ENCODE results near the gene NUP160. TPM values are rescaled to one million over a fixed set of nuclear protein-coding genes. Genes with fewer than 3 reads are reported as not detected.
"Not testable (repeated sequence)": the region's sequence is repeated elsewhere in the genome, so short reads cannot be mapped to it uniquely, and the experiment has no call there.

The NUP160 gene
- total RNA-seq, 4 donors from 2014 or later: 26.3 to 39.8 (median 28.6) TPM

GRCh38 chr11:47773882-47774281 lies 74.3 kb downstream of the NUP160 start:
- TF ChIP-seq POLR2A (IDR thresholded peaks at IDR 0.05): no peak
- TF ChIP-seq CTCF (IDR thresholded peaks at IDR 0.05): no peak
- TF ChIP-seq EP300 (IDR thresholded peaks at IDR 0.05): no peak
- no peaks in the 10 kb centered on the region for H3K27me3 ChIP-seq
- DNase-seq (ENCODE audit: low spot score in 2 of 2): no peak
- peaks cover 0 to 2% (median 0%) of the 10 kb centered on the region in 4 donors for H3K4me1 ChIP-seq
- peaks cover 0 to 41% (median 0%) of the 10 kb centered on the region in 3 donors for H3K36me3 ChIP-seq
- WGBS, 2 donors: 94 to 96% methylated on average over 3 of the region's 3 CpGs
- H3K27ac ChIP-seq: no peak overlapping the region
- no peaks in the 10 kb centered on the region for H3K9me3 ChIP-seq
- H3K4me3 ChIP-seq: no peak overlapping the region

- H3K27me3 ChIP-seq; H3K36me3 ChIP-seq; DNase-seq (ENCODE audit: low spot score in 2 of 2); H3K9me3 ChIP-seq; H3K4me3 ChIP-seq: not testable (repeated sequence)
- 79 to 81% methylated on average over 14 of the region's 14 CpGs for WGBS, 2 donors
- Histone ChIP-seq H3K4me1 (peaks cover 0 to 24% (median 9%) of the 10 kb centered on the region in 4 donors), H3K27ac (peak overlapping the region in 1 of 4 donors; percentile 98)
These were observed 78.6 kb downstream of the NUP160 start for GRCh38 chr11:47769556-47769955.

- DNase-seq (ENCODE audit: low spot score in 2 of 2): peak; percentile 43 to 70
- peak; percentile 66 to 96 for TF ChIP-seq EP300 (IDR thresholded peaks at IDR 0.05)
- TF ChIP-seq POLR2A (IDR thresholded peaks at IDR 0.05): peak; percentile 75
- no peak for TF ChIP-seq CTCF (IDR thresholded peaks at IDR 0.05)
- Histone ChIP-seq H3K4me3 (peak overlapping the region; percentile 54 to 95 (median 69)), H3K27ac (peak overlapping the region; percentile 96 to 100 (median 99)), H3K27me3 (no peaks in the 10 kb centered on the region), H3K4me1 (peaks cover 0 to 30% (median 9%) of the 10 kb centered on the region in 4 donors), H3K9me3 (no peaks in the 10 kb centered on the region), H3K36me3 (peaks cover 0 to 12% (median under 1%) of the 10 kb centered on the region in 3 donors)
- 1 to 3% methylated on average over 12 of the region's 12 CpGs for WGBS, 2 donors
These were observed 80.0 kb downstream of the NUP160 start for GRCh38 chr11:47768101-47768612.

DNA sequence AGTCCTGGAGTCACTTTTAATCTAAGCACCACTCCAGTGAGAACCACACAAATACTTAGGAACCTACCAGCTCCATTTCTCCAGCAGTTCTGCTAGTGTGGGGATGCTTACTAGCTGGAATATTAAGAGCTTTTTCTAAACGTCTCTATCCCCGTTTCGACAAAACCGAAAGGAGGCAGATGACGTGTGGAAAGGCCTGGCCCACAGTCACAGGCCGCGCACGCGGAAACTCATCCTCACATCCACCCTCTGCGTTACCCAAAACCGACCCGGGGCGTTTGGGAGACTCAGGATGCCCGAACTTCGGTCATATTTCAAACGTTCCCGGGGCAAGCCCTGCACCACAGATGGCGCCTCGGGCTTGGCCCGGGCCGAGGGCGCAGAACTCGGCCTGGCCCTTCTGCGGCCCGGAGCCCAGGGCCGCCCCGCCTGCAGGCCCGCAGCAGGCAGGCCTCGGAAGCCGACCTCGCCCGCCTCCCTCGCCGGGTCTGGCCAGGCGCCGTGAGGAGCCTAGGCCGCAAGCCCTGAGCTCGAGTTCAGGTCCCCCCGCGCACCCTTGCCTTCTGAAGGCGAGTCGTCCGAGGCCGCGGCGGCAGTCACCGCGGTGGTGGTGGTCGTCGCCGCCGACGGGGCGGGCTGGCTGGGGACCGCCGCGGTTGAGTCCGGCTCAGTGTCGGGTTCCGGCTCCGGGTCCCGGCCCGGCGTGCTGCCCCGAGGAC lies 81.5 kb downstream of the NUP160 start:
- 0 to 1% methylated on average over 24 to 44 of the region's 65 CpGs for WGBS, 2 donors
- TF ChIP-seq POLR2A (IDR thresholded peaks at IDR 0.05) (peak in 1 of 2 donors; percentile 22), EP300 (IDR thresholded peaks at IDR 0.05) (peak in 1 of 2 donors; percentile 57), CTCF (IDR thresholded peaks at IDR 0.05) (no peak)
- peak overlapping the region; percentile 96 to 100 (median 99) for H3K27ac ChIP-seq
- peak; percentile 63 to 71 for DNase-seq (ENCODE audit: low spot score in 2 of 2)
- peaks cover 0 to 27% (median 4%) of the 10 kb centered on the region in 3 donors for H3K36me3 ChIP-seq
- H3K27me3 ChIP-seq: no peaks in the 10 kb centered on the region
- H3K9me3 ChIP-seq: no peaks in the 10 kb centered on the region
- H3K4me1 ChIP-seq: peaks cover 0 to 30% (median 9%) of the 10 kb centered on the region in 4 donors
- H3K4me3 ChIP-seq: peak overlapping the region; percentile 72 to 97 (median 92)

DNA sequence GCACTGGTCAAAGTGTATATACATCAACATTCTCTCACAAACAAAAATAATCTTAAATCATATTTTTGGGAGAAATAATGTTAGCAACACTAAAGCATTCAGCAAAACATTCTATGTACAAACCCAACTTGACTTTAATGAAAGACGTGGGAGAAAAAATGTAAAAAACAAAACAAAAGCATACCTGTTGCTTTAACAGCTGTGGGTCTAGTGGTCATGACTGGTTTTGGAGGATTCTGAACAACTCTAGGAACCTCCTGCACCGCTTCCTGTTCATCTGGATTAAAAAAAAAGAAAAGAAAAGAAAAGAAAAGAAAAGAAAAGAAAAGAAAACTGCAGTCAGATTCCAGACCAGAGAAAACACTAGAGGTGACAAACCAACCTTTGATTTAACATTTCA lies 83.1 kb downstream of the NUP160 start:
- no peak overlapping the region for H3K4me3 ChIP-seq
- no peaks in the 10 kb centered on the region for H3K9me3 ChIP-seq
- TF ChIP-seq CTCF (IDR thresholded peaks at IDR 0.05) (no peak), POLR2A (IDR thresholded peaks at IDR 0.05) (no peak), EP300 (IDR thresholded peaks at IDR 0.05) (no peak)
- H3K36me3 ChIP-seq: peaks cover 0 to 43% (median 9%) of the 10 kb centered on the region in 3 donors
- peak overlapping the region in 2 of 4 donors; percentile 98 to 100 for H3K27ac ChIP-seq
- H3K27me3 ChIP-seq: no peaks in the 10 kb centered on the region
- DNase-seq (ENCODE audit: low spot score in 2 of 2): no peak
- WGBS, 2 donors: 50 to 55% methylated on average over 2 of the region's 2 CpGs
- H3K4me1 ChIP-seq: peaks cover 0 to 30% (median 9%) of the 10 kb centered on the region in 4 donors

DNA sequence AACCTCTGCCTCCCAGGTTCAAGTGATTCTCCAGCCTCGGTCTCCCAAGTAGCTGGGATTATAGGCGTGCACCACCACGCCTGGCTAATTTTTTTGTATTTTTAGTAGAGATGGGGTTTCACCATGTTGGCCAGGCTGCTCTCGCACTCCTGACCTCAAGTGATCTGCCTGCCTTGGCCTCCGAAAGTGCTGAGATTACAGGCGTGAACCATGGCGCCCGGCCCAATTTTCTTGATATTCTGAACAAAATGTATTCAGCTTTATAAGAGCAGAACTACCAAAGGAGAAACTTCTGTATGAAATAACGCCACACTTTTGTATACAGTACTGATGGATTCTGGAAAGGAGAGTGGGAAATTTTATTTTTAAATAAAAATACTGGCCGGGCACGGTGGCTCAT lies 88.9 kb downstream of the NUP160 start:
- not testable (repeated sequence) for H3K27me3 ChIP-seq; H3K4me3 ChIP-seq; H3K27ac ChIP-seq; DNase-seq (ENCODE audit: low spot score in 2 of 2); H3K9me3 ChIP-seq; H3K4me1 ChIP-seq
- peaks cover 0 to 100% (median 33%) of the 10 kb centered on the region in 3 donors for H3K36me3 ChIP-seq
- 90 to 91% methylated on average over 11 of the region's 11 CpGs for WGBS, 2 donors
